Caco-2 (cell line): Measurements from ENCODE around the gene CSRP2. TPM values are rescaled to one million over a fixed set of nuclear protein-coding genes. Genes with fewer than 3 reads are reported as not detected.

Source experiments
- BruUV-seq: library from RNA; stranded (reverse); fragments of 400-500 nt; replicated peaks from 2 replicates; lab custom pipeline; 2021; lab: Mats Ljungman, UMichigan
- CTCF ChIA-PET: fragments of 300-600 bp; sonication (Branson Sonifier 250); formaldehyde crosslinking; loops from one replicate; lab custom pipeline; 2022; ENCODE audit warnings: antibody characterized with exemption; lab: Charles Lee
- POLR2A ChIA-PET: fragments of 300-600 bp; sonication (Branson Sonifier 250); formaldehyde crosslinking; loops from one replicate; lab custom pipeline; 2022; ENCODE audit warnings: antibody characterized with exemption; lab: Charles Lee
- DNase-seq, 2 experiments: peaks; one replicate each; pipeline versions ENCODE4 v3.0.0 to v3.0.0-alpha.2; 2020 to 2022
- H3K27me3 ChIP-seq: replicated peaks from 2 replicates; pipeline ENCODE4 v1.6.0; 2011; ENCODE audit warnings: low read length; ENCODE audit not compliant: control insufficient read depth, insufficient read depth
- H3K36me3 ChIP-seq: 2 replicates; pipeline ENCODE4 v1.5.1; 2011; ENCODE audit warnings: low read length; ENCODE audit not compliant: control insufficient read depth, insufficient read depth
- H3K4me1 ChIP-seq: fragments of 250-450 bp; sonication (Bioruptor Pico); 2 replicates; pipeline ENCODE4 v1.5.1; 2020; ENCODE audit warnings: mild to moderate bottlenecking
- H3K4me3 ChIP-seq: 2 replicates; pipeline ENCODE4 v1.5.1; 2011; ENCODE audit warnings: low read depth, mild to moderate bottlenecking, control low read depth, low read length
- H3K9me3 ChIP-seq: fragments of 250-450 bp; sonication (Bioruptor Pico); 2 replicates; pipeline ENCODE4 v1.5.1; 2020; ENCODE audit warnings: mild to moderate bottlenecking, moderate library complexity
- H3K27ac Mint-ChIP-seq: one replicate; pipeline ENCODE4 v1.8.0; 2022; ENCODE audit warnings: mixed read lengths; ENCODE audit not compliant: unreplicated experiment
- H3K27me3 Mint-ChIP-seq: one replicate; pipeline ENCODE4 v1.8.0; 2022; ENCODE audit warnings: mixed read lengths; ENCODE audit not compliant: insufficient read depth, unreplicated experiment
- H3K36me3 Mint-ChIP-seq: one replicate; pipeline ENCODE4 v1.8.0; 2022; ENCODE audit warnings: mild to moderate bottlenecking, mixed read lengths; ENCODE audit not compliant: insufficient read depth, unreplicated experiment
- H3K4me1 Mint-ChIP-seq: one replicate; pipeline ENCODE4 v1.8.0; 2022; ENCODE audit warnings: low read depth, mixed read lengths; ENCODE audit not compliant: unreplicated experiment
- H3K4me3 Mint-ChIP-seq: one replicate; pipeline ENCODE4 v1.8.0; 2022; ENCODE audit warnings: mild to moderate bottlenecking, moderate library complexity, mixed read lengths; ENCODE audit not compliant: unreplicated experiment
- H3K9me3 Mint-ChIP-seq: one replicate; pipeline ENCODE4 v1.8.0; 2022; ENCODE audit warnings: mixed read lengths; ENCODE audit not compliant: unreplicated experiment
- intact Hi-C: fragments of 100-400 bp; cut with micrococcal nuclease; formaldehyde crosslinking; loops from one replicate; pipeline ENCODE4 v1.10.0; 2022; ENCODE audit not compliant: unreplicated experiment
- total RNA-seq: library from RNA; stranded (reverse); gene quantifications from 2 replicates; pipeline ENCODE4 v1.2.3, GENCODE V29; 2022
- TF ChIP-seq, protein P1 (sequence below), 2 experiments: fragments of 200-600 bp in 1 of 2; IDR thresholded peaks; 1 replicate in 1 of 2; 2 replicates in 1 of 2; pipeline versions ENCODE4 v1.5.1 to v1.8.0; 2011 to 2022; ENCODE audit warnings: antibody characterized with exemption in 1 of 2, control low read depth in 1 of 2, inconsistent platforms in 1 of 2, low read depth in 1 of 2, low read length in 1 of 2, mild to moderate bottlenecking in 1 of 2, moderate library complexity in 1 of 2; ENCODE audit not compliant: insufficient read depth in 1 of 2, severe bottlenecking in 1 of 2, unreplicated experiment in 1 of 2

Gene CSRP2
- total RNA-seq, 1 experiment from 2014 or later, result 27.9 TPM

DNA sequence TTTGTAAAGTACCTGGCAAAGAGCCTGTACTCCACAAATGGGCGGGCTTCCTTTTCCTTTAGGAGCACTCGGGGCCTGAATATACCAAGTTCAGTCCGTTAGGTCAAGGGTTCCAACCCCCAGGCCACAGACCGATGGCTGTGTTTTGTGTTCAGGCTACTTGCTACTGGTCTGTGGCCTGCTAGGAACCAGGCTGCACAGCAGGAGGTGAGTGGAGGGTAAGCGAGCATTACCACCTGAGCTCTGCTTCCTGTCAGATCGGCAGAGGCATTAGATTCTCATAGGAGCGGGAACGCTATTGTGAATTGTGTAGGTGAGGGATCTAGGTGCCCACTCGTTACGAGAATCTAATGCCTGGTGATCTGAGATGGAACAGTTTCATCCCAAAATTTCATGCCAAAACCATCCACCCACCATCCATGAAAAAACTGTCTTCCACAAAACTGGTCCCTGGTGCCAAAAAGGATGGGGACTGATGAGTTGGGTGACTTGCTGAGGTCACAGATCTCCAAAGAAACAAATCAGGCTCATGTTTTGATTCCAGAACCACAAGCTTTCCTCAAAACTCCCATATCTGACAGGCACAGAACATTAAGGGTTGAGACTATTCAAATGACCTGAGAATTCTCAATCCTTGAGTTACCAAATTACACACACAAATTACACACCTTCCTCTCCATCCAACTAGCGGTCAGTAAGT, 4.2 kb downstream of the CSRP2 start:
- peaks cover 9% of the 10 kb centered on the region for H3K4me1 ChIP-seq
- no peaks in the 10 kb centered on the region for H3K36me3 ChIP-seq
- no peaks in the 10 kb centered on the region for H3K9me3 ChIP-seq
- ChIA-PET CTCF (no interaction called here), POLR2A (no interaction called here)
- no TSS peak for BruUV-seq
- no peaks in the 10 kb centered on the region for H3K27me3 ChIP-seq
- H3K4me3 ChIP-seq, result no peak overlapping the region
- H3K9me3 Mint-ChIP-seq, result no peaks in the 10 kb centered on the region
- no peak for DNase-seq
- no peaks in the 10 kb centered on the region for H3K27me3 Mint-ChIP-seq
- TF ChIP-seq, protein P1, sequence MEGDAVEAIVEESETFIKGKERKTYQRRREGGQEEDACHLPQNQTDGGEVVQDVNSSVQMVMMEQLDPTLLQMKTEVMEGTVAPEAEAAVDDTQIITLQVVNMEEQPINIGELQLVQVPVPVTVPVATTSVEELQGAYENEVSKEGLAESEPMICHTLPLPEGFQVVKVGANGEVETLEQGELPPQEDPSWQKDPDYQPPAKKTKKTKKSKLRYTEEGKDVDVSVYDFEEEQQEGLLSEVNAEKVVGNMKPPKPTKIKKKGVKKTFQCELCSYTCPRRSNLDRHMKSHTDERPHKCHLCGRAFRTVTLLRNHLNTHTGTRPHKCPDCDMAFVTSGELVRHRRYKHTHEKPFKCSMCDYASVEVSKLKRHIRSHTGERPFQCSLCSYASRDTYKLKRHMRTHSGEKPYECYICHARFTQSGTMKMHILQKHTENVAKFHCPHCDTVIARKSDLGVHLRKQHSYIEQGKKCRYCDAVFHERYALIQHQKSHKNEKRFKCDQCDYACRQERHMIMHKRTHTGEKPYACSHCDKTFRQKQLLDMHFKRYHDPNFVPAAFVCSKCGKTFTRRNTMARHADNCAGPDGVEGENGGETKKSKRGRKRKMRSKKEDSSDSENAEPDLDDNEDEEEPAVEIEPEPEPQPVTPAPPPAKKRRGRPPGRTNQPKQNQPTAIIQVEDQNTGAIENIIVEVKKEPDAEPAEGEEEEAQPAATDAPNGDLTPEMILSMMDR (IDR thresholded peaks at IDR 0.05; ENCODE audit: insufficient read depth in 1 of 2, low read depth in 1 of 2, low read length in 1 of 2, severe bottlenecking in 1 of 2, unreplicated experiment in 1 of 2), result no peak
- intact Hi-C loops, result no loop called here
- H3K36me3 Mint-ChIP-seq, result peaks cover 17% of the 10 kb centered on the region
- H3K4me3 Mint-ChIP-seq, result no peak overlapping the region
- H3K4me1 Mint-ChIP-seq, result peaks cover 3% of the 10 kb centered on the region
- H3K27ac Mint-ChIP-seq, result no peak overlapping the region

DNA sequence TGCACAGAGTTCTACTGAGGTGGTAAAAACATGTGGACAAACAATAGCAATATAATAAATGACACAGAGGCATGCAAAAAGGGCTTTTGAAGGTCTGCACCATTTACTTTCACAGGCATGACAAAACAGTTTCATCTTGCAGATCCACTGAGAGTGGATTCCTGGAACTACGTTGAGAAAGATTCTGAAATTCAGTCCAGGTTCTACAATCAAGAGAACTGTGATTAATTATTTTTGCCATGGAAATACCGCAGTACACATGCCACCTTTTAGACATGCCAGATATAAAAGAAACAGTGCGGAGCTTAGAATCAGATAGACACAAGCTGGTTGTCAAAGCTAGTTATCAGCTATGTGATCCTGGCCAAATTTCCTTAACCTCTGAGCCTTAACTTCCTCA, 4.8 kb downstream of the CSRP2 start:
- Mint-ChIP-seq H3K4me3 (no peak overlapping the region), H3K27me3 (no peaks in the 10 kb centered on the region), H3K9me3 (no peaks in the 10 kb centered on the region), H3K27ac (no peak overlapping the region), H3K36me3 (peaks cover 11% of the 10 kb centered on the region), H3K4me1 (peaks cover 8% of the 10 kb centered on the region)
- intact Hi-C loops, result no loop called here
- Histone ChIP-seq H3K4me3 (no peak overlapping the region), H3K4me1 (peaks cover 15% of the 10 kb centered on the region), H3K27me3 (no peaks in the 10 kb centered on the region), H3K9me3 (no peaks in the 10 kb centered on the region), H3K36me3 (no peaks in the 10 kb centered on the region)
- ChIA-PET CTCF (interaction anchor here (1.1 kb wide), 1 partner anchor 137 kb away, joined by 4 read pairs; no protein-coding TSS in a partner anchor), POLR2A (no interaction called here)
- TF ChIP-seq, protein P1 (IDR thresholded peaks at IDR 0.05; ENCODE audit: insufficient read depth in 1 of 2, low read depth in 1 of 2, low read length in 1 of 2, severe bottlenecking in 1 of 2, unreplicated experiment in 1 of 2), result no peak
- no TSS peak for BruUV-seq
- no peak for DNase-seq

DNA sequence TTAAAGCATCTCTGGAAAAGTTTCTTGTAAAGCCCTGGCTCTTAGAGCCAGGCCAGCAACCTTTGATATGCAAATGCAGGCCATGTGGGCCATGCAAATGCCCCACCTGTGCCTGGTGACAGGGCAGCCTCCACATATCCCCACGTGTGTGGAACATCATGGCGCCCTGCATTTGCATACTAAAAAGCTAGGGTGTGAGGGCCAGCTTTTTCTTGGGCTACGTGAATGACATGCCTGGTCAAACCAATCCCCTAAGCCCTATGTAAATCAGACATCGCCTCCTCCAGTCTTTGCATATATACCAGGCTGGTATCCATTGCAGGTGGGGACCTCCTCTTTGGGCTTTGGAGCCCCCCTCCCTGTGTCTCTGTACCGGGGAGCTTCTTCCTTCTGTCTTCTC, 6.4 kb downstream of the CSRP2 start:
- no TSS peak for BruUV-seq
- intact Hi-C loops, result no loop called here
- H3K4me1 ChIP-seq, result peaks cover 16% of the 10 kb centered on the region
- Mint-ChIP-seq H3K27ac (no peak overlapping the region), H3K36me3 (no peaks in the 10 kb centered on the region), H3K4me3 (no peak overlapping the region), H3K27me3 (no peaks in the 10 kb centered on the region), H3K9me3 (no peaks in the 10 kb centered on the region), H3K4me1 (peaks cover 8% of the 10 kb centered on the region)
- ChIA-PET CTCF (no interaction called here), POLR2A (no interaction called here)
- no peak for DNase-seq
- TF ChIP-seq, protein P1 (IDR thresholded peaks at IDR 0.05; ENCODE audit: insufficient read depth in 1 of 2, low read depth in 1 of 2, low read length in 1 of 2, severe bottlenecking in 1 of 2, unreplicated experiment in 1 of 2), result no peak
- no peaks in the 10 kb centered on the region for H3K27me3 ChIP-seq
- H3K36me3 ChIP-seq, result no peaks in the 10 kb centered on the region
- H3K9me3 ChIP-seq, result no peaks in the 10 kb centered on the region
- H3K4me3 ChIP-seq, result no peak overlapping the region
